ENCODE data around the gene RAPGEFL1.
"Not testable (repeated sequence)": the region's sequence is repeated elsewhere in the genome, so short reads cannot be mapped to it uniquely, and the experiment has no call there.

The RAPGEFL1 gene

GRCh38 chr17:40174514-40174913, 2.8 kb upstream of the RAPGEFL1 start:
- no peak for DNase-seq (ENCODE audit: low read depth, low spot score)

- no peak for DNase-seq (ENCODE audit: low read depth, low spot score)
Observed at GRCh38 chr17:40175928-40176753, 1.1 kb upstream of the RAPGEFL1 start.

- DNase-seq (ENCODE audit: low read depth, low spot score) = no peak
Observed at GRCh38 chr17:40176754-40177110, 538 bp upstream of the RAPGEFL1 start.

- no peak for DNase-seq (ENCODE audit: low read depth, low spot score)
Observed at GRCh38 chr17:40178021-40178601, 841 bp downstream of the RAPGEFL1 start.

- DNase-seq (ENCODE audit: low read depth, low spot score) = no peak
Observed at GRCh38 chr17:40178660-40179059, 1.4 kb downstream of the RAPGEFL1 start.

GRCh38 chr17:40179923-40180659, 2.8 kb downstream of the RAPGEFL1 start:
- DNase-seq (ENCODE audit: low read depth, low spot score) = no peak

GRCh38 chr17:40180694-40181093, 3.4 kb downstream of the RAPGEFL1 start:
- no peak for DNase-seq (ENCODE audit: low read depth, low spot score)

- no peak for DNase-seq (ENCODE audit: low read depth, low spot score)
Observed at GRCh38 chr17:40181205-40181604, 3.9 kb downstream of the RAPGEFL1 start.

- DNase-seq (ENCODE audit: low read depth, low spot score) = no peak
Observed at GRCh38 chr17:40182606-40183005, 5.3 kb downstream of the RAPGEFL1 start.

- DNase-seq (ENCODE audit: low read depth, low spot score) = no peak
Observed at GRCh38 chr17:40187238-40187637, 10.0 kb downstream of the RAPGEFL1 start.

- no peak for DNase-seq (ENCODE audit: low read depth, low spot score)
Observed at GRCh38 chr17:40188694-40189093, 11.4 kb downstream of the RAPGEFL1 start.

GRCh38 chr17:40190197-40191021, 13.1 kb downstream of the RAPGEFL1 start:
- no peak for DNase-seq (ENCODE audit: low read depth, low spot score)

- no peak for DNase-seq (ENCODE audit: low read depth, low spot score)
Observed at GRCh38 chr17:40191237-40192208, 14.3 kb downstream of the RAPGEFL1 start.

GRCh38 chr17:40192961-40193360, 15.7 kb downstream of the RAPGEFL1 start:
- no peak for DNase-seq (ENCODE audit: low read depth, low spot score)

GRCh38 chr17:40194821-40195220, 17.6 kb downstream of the RAPGEFL1 start:
- DNase-seq (ENCODE audit: low read depth, low spot score) = no peak

- DNase-seq (ENCODE audit: low read depth, low spot score) = no peak
Observed at GRCh38 chr17:40197550-40197949, 20.3 kb downstream of the RAPGEFL1 start.

GRCh38 chr17:40197965-40198456, 20.7 kb downstream of the RAPGEFL1 start:
- DNase-seq (ENCODE audit: low read depth, low spot score) = not testable (repeated sequence)

- no peak for DNase-seq (ENCODE audit: low read depth, low spot score)
Observed at GRCh38 chr17:40198576-40198975, 21.3 kb downstream of the RAPGEFL1 start.

- DNase-seq (ENCODE audit: low read depth, low spot score) = no peak
Observed at GRCh38 chr17:40203131-40203530, 25.9 kb downstream of the RAPGEFL1 start.

GRCh38 chr17:40206193-40206592, 28.9 kb downstream of the RAPGEFL1 start:
- not testable (repeated sequence) for DNase-seq (ENCODE audit: low read depth, low spot score)
